Neural progenitor cell (in vitro differentiated cells): ENCODE data around the gene CFAP43. TPM values are rescaled to one million over a fixed set of nuclear protein-coding genes. Genes with fewer than 3 reads are reported as not detected.

ENCODE experiments used
- DNase-seq: peaks from one replicate; pipeline ENCODE4 v3.0.0-alpha.2; 2016; ENCODE audit warnings: low spot score
- H2AFZ ChIP-seq: fragments of 200-600 bp; sonication (generic); replicated peaks from 2 replicates; pipeline ENCODE4 v1.6.1; 2016; ENCODE audit warnings: antibody characterized with exemption
- H3F3A ChIP-seq: fragments of 200-600 bp; sonication (generic); 2 replicates; pipeline ENCODE4 v1.6.1; 2016; ENCODE audit warnings: antibody characterized with exemption, low read depth
- H3K27ac ChIP-seq: fragments of 200-600 bp; sonication (generic); 2 replicates; pipeline ENCODE4 v1.5.1; 2016; ENCODE audit warnings: mild to moderate bottlenecking
- H3K27me3 ChIP-seq: fragments of 200-600 bp; sonication (generic); 2 replicates; pipeline ENCODE4 v1.6.1; 2016; ENCODE audit warnings: mild to moderate bottlenecking, moderate library complexity
- H3K36me3 ChIP-seq: fragments of 200-600 bp; sonication (generic); 2 replicates; pipeline ENCODE4 v1.5.1; 2016
- H3K4me1 ChIP-seq: fragments of 200-600 bp; sonication (generic); 2 replicates; pipeline ENCODE4 v1.6.1; 2016; ENCODE audit warnings: mixed run types
- H3K4me2 ChIP-seq: fragments of 200-600 bp; sonication (generic); 2 replicates; pipeline ENCODE4 v1.6.1; 2016
- H3K4me3 ChIP-seq: fragments of 200-600 bp; sonication (generic); 2 replicates; pipeline ENCODE4 v1.5.1; 2016
- H3K79me2 ChIP-seq: fragments of 200-600 bp; sonication (generic); 2 replicates; pipeline ENCODE4 v1.6.1; 2016; ENCODE audit warnings: low read depth
- H3K9ac ChIP-seq: fragments of 200-600 bp; sonication (generic); 2 replicates; pipeline ENCODE4 v1.6.1; 2016
- H3K9me3 ChIP-seq: fragments of 200-600 bp; sonication (generic); 2 replicates; pipeline ENCODE4 v1.5.1; 2016; ENCODE audit warnings: low read depth
- H4K20me1 ChIP-seq: fragments of 200-600 bp; sonication (generic); 2 replicates; pipeline ENCODE4 v1.6.1; 2016; ENCODE audit warnings: low read depth
- H3K27ac Mint-ChIP-seq: 3 replicates; pipeline ENCODE4 v1.8.0; 2021; ENCODE audit warnings: mixed read lengths
- H3K27me3 Mint-ChIP-seq: 2 replicates; pipeline ENCODE4 v1.8.0; 2022; ENCODE audit warnings: low read depth, mild to moderate bottlenecking, inconsistent platforms, moderate library complexity, mixed read lengths; ENCODE audit not compliant: insufficient read depth
- H3K36me3 Mint-ChIP-seq: 3 replicates; pipeline ENCODE4 v1.8.0; 2021; ENCODE audit warnings: mixed read lengths
- H3K4me1 Mint-ChIP-seq: 3 replicates; pipeline ENCODE4 v1.8.0; 2021; ENCODE audit warnings: mixed read lengths
- H3K4me3 Mint-ChIP-seq: 3 replicates; pipeline ENCODE4 v1.8.0; 2021; ENCODE audit warnings: mild to moderate bottlenecking, moderate library complexity, mixed read lengths
- H3K9me3 Mint-ChIP-seq: 3 replicates; pipeline ENCODE4 v1.8.0; 2020; ENCODE audit warnings: mixed read lengths
- EZH2 ChIP-seq: fragments of 200-600 bp; sonication (generic); IDR thresholded peaks from 2 replicates; pipeline ENCODE4 v1.6.1; 2017; ENCODE audit warnings: antibody characterized with exemption, mild to moderate bottlenecking, moderate library complexity
- EZH2phosphoT487 ChIP-seq: fragments of 200-600 bp; sonication (generic); IDR thresholded peaks from 2 replicates; pipeline ENCODE4 v1.6.1; 2017; ENCODE audit warnings: antibody characterized with exemption
- microRNA counts: library from miRNA; unstranded; fragments of <30 nt; microRNA quantifications from one replicate; lab custom pipeline; 2016
- microRNA-seq: library from miRNA; unstranded; fragments of <30 nt; microRNA quantifications from one replicate; pipeline ENCODE4, GENCODE V29; 2016
- small RNA-seq: library from RNA; depleted of rRNA; stranded (forward); fragments of <200 nt; gene quantifications from one replicate; pipeline ENCODE3, GENCODE V24; 2015
- total RNA-seq: library from RNA; depleted of rRNA; stranded (reverse); fragments of >200 nt; gene quantifications from 2 replicates; pipeline ENCODE4 v1.2.3, GENCODE V29; 2015; ENCODE audit warnings: low replicate concordance
- TF ChIP-seq, protein P1 (sequence below): fragments of 200-600 bp; sonication (generic); IDR thresholded peaks from 2 replicates; pipeline ENCODE4 v1.5.1; 2017; ENCODE audit warnings: antibody characterized with exemption, mild to moderate bottlenecking

Gene CFAP43
- total RNA-seq, 1 donor from 2014 or later: 2.7 TPM

DNA sequence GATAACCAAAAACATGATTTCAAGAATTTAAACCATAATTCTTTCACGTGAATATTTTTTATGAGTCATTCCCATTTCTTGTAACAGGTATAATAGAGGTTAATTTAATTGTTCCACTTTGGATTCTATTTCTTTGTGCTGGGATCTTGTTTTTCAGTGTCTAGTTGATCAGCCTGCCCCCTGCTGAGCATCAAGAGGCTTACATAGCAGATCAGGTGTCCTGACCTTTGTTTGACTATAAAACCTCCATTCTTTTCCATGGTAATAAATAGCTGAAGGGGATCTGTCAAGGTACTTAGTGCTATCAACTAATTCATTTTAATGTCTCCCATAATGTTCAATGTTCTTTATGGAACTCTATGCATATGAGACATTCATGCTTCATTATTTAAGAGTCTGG is 151.4 kb downstream of the CFAP43 start:
- H3K36me3 ChIP-seq: no peaks in the 10 kb centered on the region
- Mint-ChIP-seq H3K4me1 (peaks cover 11% of the 10 kb centered on the region), H3K4me3 (no peak overlapping the region), H3K9me3 (no peaks in the 10 kb centered on the region), H3K27ac (no peak overlapping the region), H3K36me3 (no peaks in the 10 kb centered on the region), H3K27me3 (no peaks in the 10 kb centered on the region)
- peak overlapping the region; percentile 1 for H3K4me2 ChIP-seq
- no peaks in the 10 kb centered on the region for H3K79me2 ChIP-seq
- H3K9me3 ChIP-seq: no peaks in the 10 kb centered on the region
- H3K27me3 ChIP-seq: no peaks in the 10 kb centered on the region
- no peak overlapping the region for H3K9ac ChIP-seq
- TF ChIP-seq EZH2 (no peak), EZH2phosphoT487 (peak; percentile 49)
- TF ChIP-seq, protein P1, sequence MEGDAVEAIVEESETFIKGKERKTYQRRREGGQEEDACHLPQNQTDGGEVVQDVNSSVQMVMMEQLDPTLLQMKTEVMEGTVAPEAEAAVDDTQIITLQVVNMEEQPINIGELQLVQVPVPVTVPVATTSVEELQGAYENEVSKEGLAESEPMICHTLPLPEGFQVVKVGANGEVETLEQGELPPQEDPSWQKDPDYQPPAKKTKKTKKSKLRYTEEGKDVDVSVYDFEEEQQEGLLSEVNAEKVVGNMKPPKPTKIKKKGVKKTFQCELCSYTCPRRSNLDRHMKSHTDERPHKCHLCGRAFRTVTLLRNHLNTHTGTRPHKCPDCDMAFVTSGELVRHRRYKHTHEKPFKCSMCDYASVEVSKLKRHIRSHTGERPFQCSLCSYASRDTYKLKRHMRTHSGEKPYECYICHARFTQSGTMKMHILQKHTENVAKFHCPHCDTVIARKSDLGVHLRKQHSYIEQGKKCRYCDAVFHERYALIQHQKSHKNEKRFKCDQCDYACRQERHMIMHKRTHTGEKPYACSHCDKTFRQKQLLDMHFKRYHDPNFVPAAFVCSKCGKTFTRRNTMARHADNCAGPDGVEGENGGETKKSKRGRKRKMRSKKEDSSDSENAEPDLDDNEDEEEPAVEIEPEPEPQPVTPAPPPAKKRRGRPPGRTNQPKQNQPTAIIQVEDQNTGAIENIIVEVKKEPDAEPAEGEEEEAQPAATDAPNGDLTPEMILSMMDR: peak; percentile 32
- no peaks in the 10 kb centered on the region for H4K20me1 ChIP-seq
- DNase-seq: peak; percentile 83
- no peak overlapping the region for H3K4me3 ChIP-seq
- H2AFZ ChIP-seq: no peak overlapping the region
- H3K27ac ChIP-seq: no peak overlapping the region
- H3F3A ChIP-seq: peaks cover 30% of the 10 kb centered on the region
- peaks cover 47% of the 10 kb centered on the region for H3K4me1 ChIP-seq

MicroRNAs within 50 kb of the gene (microRNA counts, 767-probe panel; counts per million panel counts)
- 460 counts per million, percentile 90 among the panel's probes with 10 or more counts for microRNA hsa-miR-609 (lab: Ali Mortazavi, UCI)

Small RNAs within 50 kb of the gene (microRNA-seq; reads per million reads assigned to microRNA genes)
- gene MIR4482 (2.5 reads per million, percentile 10 among the genes with 10 or more reads in this experiment), gene MIR609 (not detected)

Small RNAs within 50 kb of the gene (small RNA-seq; reads per million reads assigned to genes)
- gene MIR4482: 0.50 reads per million, percentile 55 among the genes with 10 or more reads in this experiment
- not detected for gene MIR609

Other genes with a start within 250 kb of the CFAP43 start
- 1.5 and 2.3 TPM in 2 replicates for gene COL17A1, start 146.5 kb downstream of the CFAP43 start, total RNA-seq
- 15.5 and 18.2 TPM in 2 replicates for gene SFR1, start 110.2 kb downstream of the CFAP43 start, total RNA-seq
- 37.2 and 48.6 TPM in 2 replicates for gene GSTO1, start 22.5 kb upstream of the CFAP43 start, total RNA-seq
- 4.9 and 7.6 TPM in 2 replicates for gene GSTO2, start 36.8 kb upstream of the CFAP43 start, total RNA-seq
- 1.6 and 4.4 TPM in 2 replicates for gene ITPRIP, start 106.1 kb upstream of the CFAP43 start, total RNA-seq
- gene CFAP58, start 121.5 kb upstream of the CFAP43 start, total RNA-seq: 0.53 and 1.7 TPM in 2 replicates